ENCODE data around the gene PCNT. TPM values are rescaled to one million over a fixed set of nuclear protein-coding genes. Genes with fewer than 3 reads are reported as not detected.

PCNT gene
- total and polyA plus RNA-seq, 7 donors: 99.4 to 642 (median 248) TPM

DNA sequence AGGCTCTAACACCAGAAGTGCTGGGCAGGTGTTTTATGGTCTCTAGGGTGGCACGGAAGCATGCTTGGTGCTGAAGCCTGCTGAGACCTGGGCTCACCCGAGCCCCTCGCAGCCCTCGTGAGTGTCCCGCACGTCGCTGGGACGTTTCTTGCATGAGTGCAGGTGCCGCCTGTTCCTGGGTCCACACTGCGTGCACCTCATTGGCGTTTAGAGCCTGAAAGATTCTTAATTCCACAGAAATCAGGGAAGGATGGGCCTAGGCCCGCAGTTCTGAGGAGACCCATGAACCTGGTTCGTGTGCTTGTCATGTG lies 91.0 kb downstream of the PCNT start:
- H3K27me3 ChIP-seq (ENCODE audit: insufficient read depth in 3 of 3, low read length in 2 of 3): no peaks in the 10 kb centered on the region
- no peak overlapping the region for H3K4me3 ChIP-seq
- no peak overlapping the region for H3K27ac ChIP-seq
- TF ChIP-seq, protein P1, sequence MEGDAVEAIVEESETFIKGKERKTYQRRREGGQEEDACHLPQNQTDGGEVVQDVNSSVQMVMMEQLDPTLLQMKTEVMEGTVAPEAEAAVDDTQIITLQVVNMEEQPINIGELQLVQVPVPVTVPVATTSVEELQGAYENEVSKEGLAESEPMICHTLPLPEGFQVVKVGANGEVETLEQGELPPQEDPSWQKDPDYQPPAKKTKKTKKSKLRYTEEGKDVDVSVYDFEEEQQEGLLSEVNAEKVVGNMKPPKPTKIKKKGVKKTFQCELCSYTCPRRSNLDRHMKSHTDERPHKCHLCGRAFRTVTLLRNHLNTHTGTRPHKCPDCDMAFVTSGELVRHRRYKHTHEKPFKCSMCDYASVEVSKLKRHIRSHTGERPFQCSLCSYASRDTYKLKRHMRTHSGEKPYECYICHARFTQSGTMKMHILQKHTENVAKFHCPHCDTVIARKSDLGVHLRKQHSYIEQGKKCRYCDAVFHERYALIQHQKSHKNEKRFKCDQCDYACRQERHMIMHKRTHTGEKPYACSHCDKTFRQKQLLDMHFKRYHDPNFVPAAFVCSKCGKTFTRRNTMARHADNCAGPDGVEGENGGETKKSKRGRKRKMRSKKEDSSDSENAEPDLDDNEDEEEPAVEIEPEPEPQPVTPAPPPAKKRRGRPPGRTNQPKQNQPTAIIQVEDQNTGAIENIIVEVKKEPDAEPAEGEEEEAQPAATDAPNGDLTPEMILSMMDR (IDR thresholded peaks at IDR 0.05): no peak
- H3K4me1 ChIP-seq: no peaks in the 10 kb centered on the region
- H3K36me3 ChIP-seq (ENCODE audit: insufficient read depth in 1 of 2, low read depth in 1 of 2): peaks cover 22 to 93% of the 10 kb centered on the region in 2 donors
- WGBS, 3 donors: 96% methylated on average over 13 of the region's 13 CpGs
- DNase-seq (peak; percentile 9 to 32), ATAC-seq (peak in 2 of 4 donors; percentile 1 to 7)
- H3K9me3 ChIP-seq: no peaks in the 10 kb centered on the region
- intact Hi-C loops (cut with DNase I): no loop called here

GRCh38 chr21:46416551-46416950 lies 92.6 kb downstream of the PCNT start:
- peak; percentile 11 to 53 for DNase-seq
- Histone ChIP-seq H3K27ac (no peak overlapping the region), H3K27me3 (ENCODE audit: insufficient read depth in 3 of 3, low read length in 2 of 3) (no peaks in the 10 kb centered on the region), H3K4me1 (no peaks in the 10 kb centered on the region), H3K36me3 (ENCODE audit: insufficient read depth in 1 of 2, low read depth in 1 of 2) (peaks cover 19 to 93% of the 10 kb centered on the region in 2 donors), H3K4me3 (no peak overlapping the region), H3K9me3 (no peaks in the 10 kb centered on the region)
- TF ChIP-seq, protein P1 (IDR thresholded peaks at IDR 0.05): no peak
- ATAC-seq: peak; percentile 3 to 14 (median 8)
- WGBS, 3 donors: 86 to 95% (median 88%) methylated on average over 18 to 20 of the region's 20 CpGs
- intact Hi-C loops (cut with DNase I): no loop called here

- DNase-seq (peak; percentile 10 to 51), ATAC-seq (peak in 1 of 4 donors; percentile 6)
- Histone ChIP-seq H3K36me3 (ENCODE audit: insufficient read depth in 1 of 2, low read depth in 1 of 2) (peaks cover 18 to 96% of the 10 kb centered on the region in 2 donors), H3K27ac (no peak overlapping the region), H3K9me3 (no peaks in the 10 kb centered on the region), H3K4me1 (no peaks in the 10 kb centered on the region), H3K27me3 (ENCODE audit: insufficient read depth in 3 of 3, low read length in 2 of 3) (no peaks in the 10 kb centered on the region), H3K4me3 (no peak overlapping the region)
- TF ChIP-seq, protein P1 (IDR thresholded peaks at IDR 0.05): no peak
- 75 to 80% (median 78%) methylated on average over 16 to 25 of the region's 25 CpGs for WGBS, 3 donors
- intact Hi-C loops (cut with DNase I): no loop called here
These were observed 94.5 kb downstream of the PCNT start for GRCh38 chr21:46418265-46418946.

- DNase-seq: peak; percentile 12 to 50
- Histone ChIP-seq H3K9me3 (no peaks in the 10 kb centered on the region), H3K4me3 (no peak overlapping the region), H3K27me3 (ENCODE audit: insufficient read depth in 3 of 3, low read length in 2 of 3) (no peaks in the 10 kb centered on the region), H3K36me3 (ENCODE audit: insufficient read depth in 1 of 2, low read depth in 1 of 2) (peaks cover 18 to 95% of the 10 kb centered on the region in 2 donors), H3K27ac (no peak overlapping the region), H3K4me1 (no peaks in the 10 kb centered on the region)
- 90 to 93% (median 91%) methylated on average over 16 of the region's 16 CpGs for WGBS, 3 donors
- TF ChIP-seq, protein P1 (IDR thresholded peaks at IDR 0.05): no peak
- ATAC-seq: no peak
- intact Hi-C loops (cut with DNase I): loop anchor here in 1 of 2 donors (10.0 kb wide), 1 partner anchor 176 kb away; no protein-coding TSS in a partner anchor
These were observed 96.6 kb downstream of the PCNT start for GRCh38 chr21:46420241-46421190.

All from psoas muscle (tissue), 8 donors.